GM18526 (cell line): ENCODE data around the gene GMNN.

Experiments
- POLR2A ChIP-seq: IDR thresholded peaks from 3 replicates; pipeline ENCODE4 v1.6.1; 2011; ENCODE audit not compliant: insufficient read length; ENCODE audit errors: extremely low read depth

GMNN gene

DNA sequence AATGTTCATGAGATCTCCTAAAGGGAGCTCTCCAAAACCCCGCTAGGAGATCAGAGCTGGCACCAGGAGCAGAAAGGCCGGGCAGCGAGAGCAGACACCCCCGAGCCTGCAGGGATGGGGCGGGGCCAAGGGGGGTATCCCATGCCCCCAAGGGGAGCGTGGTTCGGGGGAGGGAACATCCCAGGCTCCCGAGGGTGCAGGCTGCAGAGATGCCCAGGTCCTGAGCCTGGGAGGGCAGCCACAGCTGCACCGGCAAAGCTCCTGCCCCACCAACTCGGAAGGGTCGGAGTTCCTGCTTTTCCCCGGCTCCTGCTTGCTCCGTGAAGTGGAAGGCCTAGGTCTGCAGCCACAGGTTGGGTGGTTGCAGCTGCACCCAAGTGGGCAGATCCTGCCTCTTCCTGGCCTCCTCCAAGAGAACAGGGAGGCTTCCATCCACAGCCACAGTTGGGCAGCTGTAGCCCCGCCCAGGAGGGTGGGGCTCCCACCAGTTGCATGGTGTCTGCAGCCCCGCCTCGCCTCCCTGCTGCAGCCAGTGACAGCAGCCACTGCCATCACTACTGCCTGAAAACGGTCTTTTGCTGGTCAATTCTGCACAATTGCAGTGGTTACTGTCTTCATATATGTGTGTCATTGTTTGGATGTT, 13.4 kb upstream of the GMNN start:
- TF ChIP-seq POLR2A: no peak

DNA sequence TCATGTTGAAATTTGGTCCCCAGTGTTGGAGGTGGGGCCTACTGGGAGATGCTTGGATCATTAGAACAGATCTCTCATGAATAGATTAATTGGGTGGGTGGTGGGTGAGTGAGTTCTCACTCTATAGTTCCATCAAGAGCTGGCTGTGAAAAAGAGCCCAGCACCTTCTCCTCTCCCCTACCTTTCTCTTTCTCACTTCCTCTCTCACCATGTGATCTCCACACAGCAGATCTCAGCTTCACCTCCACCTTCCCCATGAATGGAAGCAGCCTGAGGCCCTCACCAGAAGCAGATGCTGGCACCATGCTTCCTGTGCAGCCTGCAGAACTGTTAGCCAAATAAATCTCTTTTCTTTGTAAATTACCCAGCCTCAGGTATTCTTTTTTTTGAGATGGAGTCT, 12.9 kb upstream of the GMNN start:
- no peak for TF ChIP-seq POLR2A

GRCh38 chr6:24763578-24763977, 11.2 kb upstream of the GMNN start:
- TF ChIP-seq POLR2A: no peak

DNA sequence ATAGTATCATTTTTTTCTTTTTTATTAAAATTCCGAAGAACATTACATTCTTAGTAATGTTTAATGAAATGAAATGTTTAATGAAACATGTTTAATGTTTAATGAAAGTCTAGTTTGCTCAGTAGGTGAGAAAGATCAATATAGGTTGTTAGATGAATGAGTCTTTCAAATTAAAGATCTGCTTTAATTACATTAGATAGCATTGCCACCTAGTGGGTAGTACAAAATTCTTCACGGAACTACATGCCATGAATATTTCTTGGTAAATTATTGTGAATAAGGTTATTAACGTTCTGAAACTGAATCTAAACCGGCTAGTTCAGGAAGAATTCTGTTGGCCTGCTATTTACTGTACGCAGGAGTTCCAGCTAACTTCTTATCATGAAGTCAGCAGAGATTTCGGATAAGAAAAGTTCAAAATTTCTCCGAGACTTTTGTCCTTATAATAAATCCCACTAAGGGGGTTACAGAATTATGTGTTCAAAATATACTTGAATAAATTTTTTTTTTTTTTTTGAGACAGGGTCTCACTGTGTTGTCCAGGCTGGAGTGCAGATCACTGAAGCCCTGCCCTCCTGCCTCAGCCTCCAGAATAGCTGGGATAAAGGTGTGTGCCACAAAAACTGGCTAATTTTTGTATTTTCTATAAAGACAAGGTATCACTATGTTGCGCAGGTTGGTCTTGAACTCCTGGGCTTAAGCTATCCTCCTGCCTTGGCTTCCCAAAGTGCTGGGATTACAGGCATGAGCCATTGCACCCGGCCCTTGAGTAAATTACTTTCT, 7.9 kb upstream of the GMNN start:
- TF ChIP-seq POLR2A: no peak

DNA sequence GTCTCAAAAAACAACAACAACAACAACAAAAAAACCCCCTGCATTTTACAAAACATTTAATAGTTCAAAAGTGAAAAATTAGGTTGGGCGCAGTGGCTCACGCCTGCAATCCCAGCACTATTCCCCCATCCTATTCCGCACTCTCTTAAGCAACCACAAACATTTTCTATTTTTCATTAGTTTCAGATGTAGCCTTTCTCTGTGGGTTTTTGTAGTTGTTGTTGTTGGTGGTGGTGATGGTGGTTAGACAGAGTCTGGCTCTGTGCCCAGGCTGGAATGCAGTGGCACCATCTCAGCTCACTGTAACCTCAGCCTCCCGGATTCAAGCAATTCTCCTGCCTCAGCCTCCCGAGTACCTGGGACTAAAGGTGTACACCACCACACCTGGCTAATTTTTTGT, 6.4 kb upstream of the GMNN start:
- TF ChIP-seq POLR2A: no peak

DNA sequence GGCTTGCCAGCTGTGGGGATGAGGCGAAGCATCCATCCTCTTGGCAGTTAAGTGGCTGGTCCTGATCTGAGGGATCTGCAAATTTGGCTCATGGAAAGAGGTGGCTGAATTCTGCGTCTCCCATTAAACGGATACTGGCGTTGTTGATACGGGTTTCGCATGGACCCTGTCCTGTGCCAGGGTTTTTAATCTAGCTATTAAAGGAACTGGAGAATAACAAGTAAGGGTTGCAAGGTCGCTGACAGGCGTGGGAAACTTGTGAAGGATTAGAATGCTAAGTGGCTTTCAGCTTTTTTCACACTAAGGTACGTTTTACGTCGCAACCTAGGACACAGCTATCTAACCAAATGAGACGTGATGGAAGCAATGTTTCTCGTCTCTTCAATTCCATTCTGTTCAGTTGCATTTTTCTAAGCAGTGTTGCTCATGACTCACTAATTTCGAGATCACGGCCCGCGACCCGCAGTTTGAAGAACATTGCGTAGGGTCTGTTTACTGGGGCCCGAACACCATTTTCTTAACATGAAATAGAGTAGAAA, 852 bp downstream of the GMNN start:
- no peak for TF ChIP-seq POLR2A

DNA sequence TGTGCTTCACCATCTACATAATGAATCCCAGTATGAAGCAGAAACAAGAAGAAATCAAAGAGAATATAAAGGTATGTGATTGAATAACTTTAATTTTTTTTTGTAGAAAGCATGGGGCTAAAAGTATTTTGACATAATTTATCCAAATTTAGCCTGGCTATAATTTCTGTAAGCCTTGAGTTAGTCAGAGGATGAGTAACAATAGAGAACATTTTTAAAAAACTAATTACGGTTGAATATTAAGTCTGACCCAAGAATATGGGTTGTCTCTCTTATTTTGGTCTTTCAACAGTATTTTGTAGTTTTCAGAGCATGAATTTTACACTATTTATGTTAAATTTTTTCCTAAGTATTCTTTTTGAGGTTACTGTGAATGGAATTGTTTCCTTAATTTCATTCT, 2.5 kb downstream of the GMNN start:
- TF ChIP-seq POLR2A: no peak

- TF ChIP-seq POLR2A: no peak
These were observed 3.4 kb downstream of the GMNN start for GRCh38 chr6:24778121-24778520.

- no peak for TF ChIP-seq POLR2A
These were observed 4.1 kb downstream of the GMNN start for GRCh38 chr6:24778878-24779277.

DNA sequence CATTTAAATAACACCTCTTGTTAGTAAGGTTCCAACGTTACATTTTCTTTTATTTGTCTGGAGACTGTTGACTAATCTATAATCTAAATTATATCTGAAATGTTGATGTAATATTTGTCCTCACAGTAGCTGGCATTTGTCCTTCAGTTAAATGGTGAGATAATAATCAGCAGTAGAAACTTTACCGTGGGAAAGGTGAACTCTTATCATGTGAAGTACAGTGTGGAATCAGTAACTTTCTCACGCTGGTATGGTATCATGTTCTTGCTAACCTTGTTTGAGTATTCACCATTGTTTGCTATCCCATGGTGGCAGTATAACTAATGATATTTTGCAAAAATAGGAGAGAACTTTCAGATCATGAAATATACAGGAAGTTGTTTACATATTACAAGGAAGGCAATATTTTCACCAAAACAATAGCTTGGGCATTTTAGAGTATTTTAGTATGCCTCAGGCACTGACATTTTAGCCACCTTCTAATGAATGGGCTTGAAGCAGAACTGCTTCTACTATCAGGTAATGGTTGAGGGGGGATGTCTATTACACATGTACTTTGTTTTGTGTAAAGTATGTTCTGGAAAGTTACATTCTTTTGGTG, 4.8 kb downstream of the GMNN start:
- no peak for TF ChIP-seq POLR2A

DNA sequence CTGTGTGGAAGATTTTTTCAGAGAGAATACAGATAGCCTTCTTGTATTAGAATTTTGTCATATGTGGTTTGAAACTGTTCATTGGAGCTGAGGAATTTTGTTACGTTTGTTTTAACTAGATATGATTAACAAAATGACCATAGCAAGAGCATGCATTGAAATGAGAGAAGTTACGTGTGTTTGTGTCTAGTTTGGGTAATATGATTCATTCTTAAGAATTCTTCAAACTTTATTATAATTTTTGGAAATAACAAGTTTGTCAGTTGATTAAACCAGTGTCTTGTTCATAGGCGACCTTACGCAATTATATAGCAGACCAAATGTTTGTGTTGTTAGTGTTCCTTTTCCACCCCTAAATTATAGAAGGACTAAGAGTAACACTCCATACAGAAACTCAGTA, 5.5 kb downstream of the GMNN start:
- TF ChIP-seq POLR2A: no peak

GRCh38 chr6:24788031-24788665, 13.4 kb downstream of the GMNN start:
- TF ChIP-seq POLR2A: no peak

- no peak for TF ChIP-seq POLR2A
These were observed 20.4 kb downstream of the GMNN start for GRCh38 chr6:24795106-24795505.

DNA sequence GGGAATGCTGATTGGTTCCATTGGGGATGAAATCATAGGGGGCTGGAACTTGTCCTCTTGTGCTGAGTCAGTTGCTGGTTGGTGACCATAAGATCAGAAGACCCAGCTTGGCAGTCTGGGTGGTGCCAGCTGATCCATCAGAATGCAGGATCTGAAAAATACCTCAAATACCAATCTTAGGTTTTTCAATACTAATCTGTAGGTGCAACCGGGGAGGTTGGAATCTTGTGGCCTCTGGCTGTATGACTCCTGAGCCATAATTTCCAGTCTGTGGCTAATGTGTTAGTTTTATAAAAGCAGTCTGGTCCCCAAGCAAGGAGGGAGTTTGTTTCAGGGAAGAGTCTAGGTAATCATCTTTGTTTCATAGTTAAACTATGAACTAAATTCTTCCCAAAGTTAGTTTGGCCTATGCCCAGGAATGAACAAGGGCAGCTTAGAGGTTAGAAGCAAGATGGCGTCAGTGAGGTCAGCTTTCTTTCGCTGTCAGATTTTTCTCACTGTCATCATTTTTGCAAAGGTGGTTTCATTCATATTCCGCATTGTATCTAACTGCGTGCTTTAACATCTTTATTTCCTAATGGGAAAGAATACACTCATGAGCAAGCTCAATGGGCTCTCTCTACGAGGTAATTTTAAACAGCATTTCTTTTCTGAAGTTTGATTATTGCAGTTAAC, 22.0 kb downstream of the GMNN start:
- TF ChIP-seq POLR2A: no peak

DNA sequence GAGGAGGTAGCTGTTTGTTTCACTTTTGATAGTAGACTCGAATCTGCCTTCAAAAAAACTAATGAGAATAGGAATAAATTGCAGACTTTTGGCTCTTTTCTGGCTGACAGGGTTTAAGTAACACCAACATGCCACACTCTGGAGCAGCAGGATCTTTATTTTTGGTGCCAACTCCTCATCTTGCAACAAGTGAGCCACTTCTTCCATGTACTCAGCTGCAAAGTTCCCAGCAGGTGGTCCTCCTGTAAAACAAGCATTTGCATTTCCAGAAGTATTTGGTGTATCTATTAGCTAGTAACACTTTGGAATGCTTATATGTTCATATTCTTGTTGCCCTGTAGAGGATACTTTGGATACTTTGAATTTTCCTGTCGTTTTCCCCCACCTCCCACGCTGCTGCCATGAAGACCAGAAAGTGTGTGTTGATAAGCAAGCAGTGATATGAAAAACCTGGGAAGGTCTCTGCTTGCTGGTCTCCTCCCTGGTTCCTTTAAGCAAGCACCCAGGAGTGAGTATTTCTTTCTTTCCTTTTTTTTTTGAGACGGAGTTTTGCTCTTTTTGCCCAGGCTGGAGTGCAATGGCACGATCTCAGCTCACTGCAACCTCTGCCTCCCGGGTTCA, 23.0 kb downstream of the GMNN start:
- TF ChIP-seq POLR2A: no peak
